Fibroblast of lung (primary cell): ENCODE measurements around the gene CT47A1. TPM values are rescaled to one million over a fixed set of nuclear protein-coding genes. Genes with fewer than 3 reads are reported as not detected.
"Not testable (repeated sequence)": the region's sequence is repeated elsewhere in the genome, so short reads cannot be mapped to it uniquely, and the experiment has no call there.

Source experiments
- DNase-seq, 2 donors: peaks; one replicate each; pipeline versions ENCODE4 v3.0.0 to v3.0.0-alpha.2; 2010; ENCODE audit warnings: low read depth in 2 of 2
- H2AFZ ChIP-seq: 2 replicates; pipeline ENCODE4 v1.5.1; 2012; ENCODE audit warnings: low read length, control low read depth, inconsistent platforms
- H3K27ac ChIP-seq: 2 replicates; pipeline ENCODE4 v1.5.1; 2011; ENCODE audit warnings: low read length, control low read depth; ENCODE audit not compliant: insufficient read depth
- H3K27me3 ChIP-seq: 2 replicates; pipeline ENCODE4 v1.5.1; 2011; ENCODE audit warnings: mild to moderate bottlenecking, low read length; ENCODE audit not compliant: control insufficient read depth, insufficient read depth
- H3K36me3 ChIP-seq: 2 replicates; pipeline ENCODE4 v1.5.1; 2011; ENCODE audit warnings: low read length; ENCODE audit not compliant: control insufficient read depth, insufficient read depth
- H3K4me1 ChIP-seq: 2 replicates; pipeline ENCODE4 v1.5.1; 2011; ENCODE audit warnings: low read length; ENCODE audit not compliant: control insufficient read depth, insufficient read depth; ENCODE audit errors: extremely low read depth
- H3K4me2 ChIP-seq: 2 replicates; pipeline ENCODE4 v1.5.1; 2011; ENCODE audit warnings: low read length, control low read depth; ENCODE audit not compliant: insufficient read depth; ENCODE audit errors: extremely low read depth
- H3K4me3 ChIP-seq, 4 experiments: fragments of 200-600 bp in 1 of 4; sonication (generic) in 1 of 4; replicated peaks in 1 of 4; 2 replicates each; pipeline ENCODE4 v1.5.1; 2011 to 2016; ENCODE audit warnings: low read length in 4 of 4, low read depth in 3 of 4, mild to moderate bottlenecking in 3 of 4, control low read depth in 2 of 4, inconsistent platforms in 1 of 4, mixed read lengths in 1 of 4; ENCODE audit not compliant: insufficient read depth in 1 of 4; ENCODE audit errors: control extremely low read depth in 1 of 4
- H3K79me2 ChIP-seq: 2 replicates; pipeline ENCODE4 v1.5.1; 2012; ENCODE audit warnings: mild to moderate bottlenecking, low read length, inconsistent platforms; ENCODE audit not compliant: control insufficient read depth, insufficient read depth
- H3K9ac ChIP-seq: 2 replicates; pipeline ENCODE4 v1.5.1; 2011; ENCODE audit warnings: mild to moderate bottlenecking, low read length, control low read depth; ENCODE audit not compliant: insufficient read depth
- H3K9me3 ChIP-seq: 2 replicates; pipeline ENCODE4 v1.5.1; 2012; ENCODE audit warnings: low read depth, low read length; ENCODE audit not compliant: control insufficient read depth, insufficient read depth
- H4K20me1 ChIP-seq: 2 replicates; pipeline ENCODE4 v1.5.1; 2011; ENCODE audit warnings: low read length; ENCODE audit not compliant: control insufficient read depth, insufficient read depth; ENCODE audit errors: extremely low read depth
- EZH2 ChIP-seq: IDR thresholded peaks from 2 replicates; pipeline ENCODE4 v1.5.1; 2012; ENCODE audit warnings: low read length, control low read depth, mild to moderate bottlenecking; ENCODE audit errors: missing control alignments
- polyA minus RNA-seq: library from RNA; depleted of rRNA, polyadenylated mRNA; stranded (reverse); fragments of >200 nt; gene quantifications from 2 replicates; pipeline ENCODE4 v1.2.3, GENCODE V29; 2011; ENCODE audit warnings: low replicate concordance
- polyA plus RNA-seq, 2 donors: library from polyadenylated mRNA; depleted of rRNA in 1 of 2; stranded (reverse) in 1 of 2; unstranded in 1 of 2; fragments of >200 nt; gene quantifications; 2 replicates each; pipeline ENCODE4 v1.2.1, GENCODE V29; 2011 to 2012; ENCODE audit warnings: missing spikeins in 1 of 2
- total RNA-seq: library from RNA; depleted of rRNA; stranded (reverse); fragments of >200 nt; gene quantifications from 2 replicates; pipeline ENCODE4 v1.2.1, GENCODE V29; 2014
- TF ChIP-seq, protein P1 (sequence below), 2 donors: IDR thresholded peaks in 1 of 2; conservative IDR thresholded peaks in 1 of 2; 1 replicate in 1 of 2; 2 replicates in 1 of 2; pipeline ENCODE4 v1.5.1; 2011 to 2012; ENCODE audit warnings: low read length in 2 of 2, control low read depth in 1 of 2, inconsistent platforms in 1 of 2, low read depth in 1 of 2, mild to moderate bottlenecking in 1 of 2

Gene CT47A1
- total RNA-seq (not detected in 2 replicates), polyA plus RNA-seq (not detected in 2 replicates), polyA minus RNA-seq (not detected in 2 replicates)
- not detected in 2 replicates for polyA plus RNA-seq (2012)

- H4K20me1 ChIP-seq, H3K9ac ChIP-seq, H3K79me2 ChIP-seq, H3K27ac ChIP-seq, H3K27me3 ChIP-seq, H3K9me3 ChIP-seq, H3K4me2 ChIP-seq, H3K4me3 ChIP-seq, H3K36me3 ChIP-seq, H2AFZ ChIP-seq, H3K4me1 ChIP-seq, DNase-seq: not testable (repeated sequence)
Observed at GRCh38 chrX:120985660-120986059, at the start of gene CT47A1. Gene CT47A1, minus strand, starts transcription at chrX:120985760. Its CDS starts 231 bp downstream, at chrX:120985529.

GRCh38 chrX:121032531-121032930 lies 47.0 kb upstream of the CT47A1 start:
- Histone ChIP-seq H3K9ac (no peak overlapping the region), H3K27ac (no peak overlapping the region), H3K4me1 (no peaks in the 10 kb centered on the region), H3K79me2 (no peaks in the 10 kb centered on the region), H2AFZ (no peak overlapping the region), H3K27me3 (no peaks in the 10 kb centered on the region), H3K4me2 (no peak overlapping the region), H3K4me3 (no peak overlapping the region), H3K9me3 (no peaks in the 10 kb centered on the region), H4K20me1 (no peaks in the 10 kb centered on the region), H3K36me3 (no peaks in the 10 kb centered on the region)
- TF ChIP-seq, protein P1, sequence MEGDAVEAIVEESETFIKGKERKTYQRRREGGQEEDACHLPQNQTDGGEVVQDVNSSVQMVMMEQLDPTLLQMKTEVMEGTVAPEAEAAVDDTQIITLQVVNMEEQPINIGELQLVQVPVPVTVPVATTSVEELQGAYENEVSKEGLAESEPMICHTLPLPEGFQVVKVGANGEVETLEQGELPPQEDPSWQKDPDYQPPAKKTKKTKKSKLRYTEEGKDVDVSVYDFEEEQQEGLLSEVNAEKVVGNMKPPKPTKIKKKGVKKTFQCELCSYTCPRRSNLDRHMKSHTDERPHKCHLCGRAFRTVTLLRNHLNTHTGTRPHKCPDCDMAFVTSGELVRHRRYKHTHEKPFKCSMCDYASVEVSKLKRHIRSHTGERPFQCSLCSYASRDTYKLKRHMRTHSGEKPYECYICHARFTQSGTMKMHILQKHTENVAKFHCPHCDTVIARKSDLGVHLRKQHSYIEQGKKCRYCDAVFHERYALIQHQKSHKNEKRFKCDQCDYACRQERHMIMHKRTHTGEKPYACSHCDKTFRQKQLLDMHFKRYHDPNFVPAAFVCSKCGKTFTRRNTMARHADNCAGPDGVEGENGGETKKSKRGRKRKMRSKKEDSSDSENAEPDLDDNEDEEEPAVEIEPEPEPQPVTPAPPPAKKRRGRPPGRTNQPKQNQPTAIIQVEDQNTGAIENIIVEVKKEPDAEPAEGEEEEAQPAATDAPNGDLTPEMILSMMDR (conservative IDR thresholded peaks at IDR 0.05 in 1 of 2, IDR thresholded peaks at IDR 0.05 in 1 of 2; ENCODE audit: low read depth in 1 of 2, low read length in 2 of 2) = no peak
- DNase-seq = no peak

- TF ChIP-seq EZH2 = no peak
- TF ChIP-seq, protein P1 (conservative IDR thresholded peaks at IDR 0.05 in 1 of 2, IDR thresholded peaks at IDR 0.05 in 1 of 2; ENCODE audit: low read depth in 1 of 2, low read length in 2 of 2) = no peak
- no peaks in the 10 kb centered on the region for H3K27me3 ChIP-seq
- H2AFZ ChIP-seq = no peak overlapping the region
- no peak for DNase-seq
- no peak overlapping the region for H3K4me2 ChIP-seq
- no peaks in the 10 kb centered on the region for H4K20me1 ChIP-seq
- no peak overlapping the region for H3K4me3 ChIP-seq
- no peaks in the 10 kb centered on the region for H3K4me1 ChIP-seq
- no peak overlapping the region for H3K9ac ChIP-seq
- no peaks in the 10 kb centered on the region for H3K79me2 ChIP-seq
- no peaks in the 10 kb centered on the region for H3K36me3 ChIP-seq
- H3K27ac ChIP-seq = no peak overlapping the region
- no peaks in the 10 kb centered on the region for H3K9me3 ChIP-seq
Observed at GRCh38 chrX:121030083-121030482, 44.5 kb upstream of the CT47A1 start.
